CD14-positive monocyte (primary cell): ENCODE data around the gene IFT57. TPM values are rescaled to one million over a fixed set of nuclear protein-coding genes. Genes with fewer than 3 reads are reported as not detected.

Source experiments
- DNase-seq, 3 donors: peaks; one replicate each; pipeline ENCODE4 v3.0.0-alpha.2; 2011 to 2022
- H2AFZ ChIP-seq: 2 replicates; pipeline ENCODE4 v1.6.0; 2012; ENCODE audit warnings: mild to moderate bottlenecking, low read depth, low read length, inconsistent platforms; ENCODE audit not compliant: insufficient read depth, poor library complexity, severe bottlenecking
- H3K27ac ChIP-seq, 2 donors: 1 replicate in 1 of 2; 2 replicates in 1 of 2; pipeline ENCODE4 v1.5.1; 2012 to 2013; ENCODE audit warnings: low read length in 2 of 2, control low read depth in 1 of 2, inconsistent platforms in 1 of 2, low read depth in 1 of 2, mild to moderate bottlenecking in 1 of 2
- H3K27me3 ChIP-seq, 2 donors: one replicate each; pipeline versions ENCODE4 v1.6.0 to v1.6.1; 2011 to 2013; ENCODE audit warnings: low read length in 2 of 2; ENCODE audit not compliant: control insufficient read depth in 2 of 2, insufficient read depth in 2 of 2
- H3K36me3 ChIP-seq, 2 donors: replicated peaks in 1 of 2; 1 replicate in 1 of 2; 2 replicates in 1 of 2; pipeline versions ENCODE4 v1.5.1 to v1.6.1; 2012 to 2013; ENCODE audit warnings: low read length in 2 of 2, control low read depth in 1 of 2, inconsistent platforms in 1 of 2, mild to moderate bottlenecking in 1 of 2; ENCODE audit not compliant: insufficient read depth in 2 of 2, control insufficient read depth in 1 of 2
- H3K4me1 ChIP-seq, 2 donors: 1 replicate in 1 of 2; 2 replicates in 1 of 2; pipeline versions ENCODE4 v1.5.1 to v1.6.1; 2012 to 2013; ENCODE audit warnings: low read length in 2 of 2, control low read depth in 1 of 2, inconsistent platforms in 1 of 2, mild to moderate bottlenecking in 1 of 2, moderate library complexity in 1 of 2; ENCODE audit not compliant: insufficient read depth in 2 of 2, control insufficient read depth in 1 of 2
- H3K4me2 ChIP-seq: replicated peaks from 2 replicates; pipeline ENCODE3; 2012; ENCODE audit warnings: low read length, moderate library complexity, mild to moderate bottlenecking; ENCODE audit not compliant: poor library complexity, severe bottlenecking; ENCODE audit errors: extremely low read depth
- H3K4me3 ChIP-seq, 3 experiments: fragments of 200-600 bp in 1 of 3; sonication (generic) in 1 of 3; replicated peaks in 1 of 3; 1 replicate in 2 of 3; 2 replicates in 1 of 3; pipeline ENCODE4 v1.5.1; 2011 to 2013; ENCODE audit warnings: low read length in 3 of 3, mild to moderate bottlenecking in 3 of 3, control low read depth in 2 of 3, low read depth in 2 of 3, inconsistent platforms in 1 of 3, moderate library complexity in 1 of 3
- H3K79me2 ChIP-seq: 2 replicates; pipeline ENCODE4 v1.6.0; 2012; ENCODE audit warnings: mild to moderate bottlenecking, control low read depth, inconsistent platforms, low read length, moderate library complexity; ENCODE audit not compliant: insufficient read depth
- H3K9ac ChIP-seq: 2 replicates; pipeline ENCODE4 v1.6.0; 2017; ENCODE audit warnings: low read length, mild to moderate bottlenecking; ENCODE audit not compliant: insufficient read depth, poor library complexity, severe bottlenecking
- H3K9me3 ChIP-seq, 2 donors: replicated peaks in 1 of 2; 1 replicate in 1 of 2; 2 replicates in 1 of 2; pipeline versions ENCODE4 v1.5.1 to v1.6.1; 2012 to 2013; ENCODE audit warnings: low read length in 2 of 2, control low read depth in 1 of 2; ENCODE audit not compliant: control insufficient read depth in 1 of 2, insufficient read depth in 1 of 2
- H4K20me1 ChIP-seq: 2 replicates; pipeline ENCODE4 v1.6.0; 2012; ENCODE audit warnings: mild to moderate bottlenecking, low read length, control low read depth, moderate library complexity; ENCODE audit not compliant: insufficient read depth
- H3K27ac Mint-ChIP-seq, 7 donors: one replicate each; pipeline ENCODE4 v1.8.0; 2020; ENCODE audit warnings: mild to moderate bottlenecking in 7 of 7, mixed read lengths in 7 of 7, moderate library complexity in 6 of 7, inconsistent platforms in 2 of 7
- H3K27me3 Mint-ChIP-seq, 3 donors: one replicate each; pipeline ENCODE4 v1.8.0; 2021 to 2022; ENCODE audit warnings: low read depth in 3 of 3, mild to moderate bottlenecking in 3 of 3, mixed read lengths in 3 of 3, moderate library complexity in 3 of 3, inconsistent platforms in 1 of 3
- H3K36me3 Mint-ChIP-seq, 2 donors: one replicate each; pipeline ENCODE4 v1.8.0; 2020; ENCODE audit warnings: mixed read lengths in 2 of 2, inconsistent platforms in 1 of 2, mild to moderate bottlenecking in 1 of 2
- H3K4me1 Mint-ChIP-seq: one replicate; pipeline ENCODE4 v1.8.0; 2020; ENCODE audit warnings: mild to moderate bottlenecking, mixed read lengths
- H3K4me3 Mint-ChIP-seq, 2 donors: one replicate each; pipeline ENCODE4 v1.8.0; 2020; ENCODE audit warnings: mild to moderate bottlenecking in 2 of 2, mixed read lengths in 2 of 2, moderate library complexity in 1 of 2
- H3K9me3 Mint-ChIP-seq, 7 donors: one replicate each; pipeline ENCODE4 v1.8.0; 2020 to 2022; ENCODE audit warnings: mixed read lengths in 7 of 7, mild to moderate bottlenecking in 6 of 7, moderate library complexity in 6 of 7, inconsistent platforms in 2 of 7
- WGBS: methylation state at CpG from one replicate; pipeline ENCODE4 v1.1.5; 2013; ENCODE audit warnings: missing lambda C conversion rate; ENCODE audit not compliant: insufficient coverage; 5-methylcytosine and 5-hydroxymethylcytosine counted together
- intact Hi-C, 2 donors: fragments of 100-400 bp; cut with micrococcal nuclease; formaldehyde crosslinking; loops; one replicate each; pipeline versions ENCODE4 v1.15.0 to v1.15.1; 2023
- polyA plus RNA-seq, 3 donors: library from polyadenylated mRNA; depleted of rRNA in 1 of 3; unstranded in 2 of 3; stranded (reverse) in 1 of 3; fragments of 300-500 nt in 2 of 3; fragments of >200 nt in 1 of 3; fragmentation: Illumina TruSeq in 2 of 3; gene quantifications; 1 replicate in 2 of 3; 2 replicates in 1 of 3; pipeline ENCODE4 v1.2.3, GENCODE V29; 2012 to 2021
- TF ChIP-seq, protein P1 (sequence below): fragments of 200-600 bp; IDR thresholded peaks from one replicate; pipeline ENCODE4 v1.8.0; 2022; ENCODE audit warnings: antibody characterized with exemption, mild to moderate bottlenecking

The IFT57 gene
- polyA plus RNA-seq, 3 donors = 4.9 to 22.9 (median 15.1) TPM

DNA sequence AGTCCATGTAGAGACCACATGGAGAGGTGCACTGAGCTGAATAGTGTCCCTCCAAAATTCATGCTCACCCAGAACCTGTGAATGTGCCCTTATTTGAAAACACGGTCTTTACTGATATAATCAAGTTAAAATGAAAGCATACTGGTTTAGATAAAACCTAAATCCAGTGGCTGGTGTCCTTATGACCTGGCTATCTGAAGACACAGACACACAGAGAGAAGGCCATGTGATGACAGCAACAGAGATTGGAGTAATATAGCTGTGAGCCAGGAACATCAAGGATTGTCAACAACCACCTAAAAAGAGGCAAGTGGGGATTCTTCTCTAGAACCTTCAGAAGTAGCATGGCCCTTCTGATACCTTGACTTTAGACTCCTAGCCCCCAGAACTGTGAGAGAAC lies 76.6 kb downstream of the IFT57 start:
- Histone ChIP-seq H3K27me3 (no peaks in the 10 kb centered on the region), H3K36me3 (no peaks in the 10 kb centered on the region), H2AFZ (no peak overlapping the region), H4K20me1 (no peaks in the 10 kb centered on the region), H3K27ac (no peak overlapping the region), H3K9me3 (peaks cover 0 to 9% of the 10 kb centered on the region in 2 donors), H3K4me3 (no peak overlapping the region), H3K4me2 (no peak overlapping the region), H3K9ac (no peak overlapping the region), H3K79me2 (no peaks in the 10 kb centered on the region), H3K4me1 (no peaks in the 10 kb centered on the region)
- no peaks in the 10 kb centered on the region for H3K36me3 Mint-ChIP-seq
- no peak overlapping the region for H3K27ac Mint-ChIP-seq
- no peak for DNase-seq
- no peaks in the 10 kb centered on the region for H3K4me1 Mint-ChIP-seq
- WGBS = no CpG with 5 or more reads among the region's 1 CpG
- no peak overlapping the region for H3K4me3 Mint-ChIP-seq
- H3K27me3 Mint-ChIP-seq = no peaks in the 10 kb centered on the region
- TF ChIP-seq, protein P1, sequence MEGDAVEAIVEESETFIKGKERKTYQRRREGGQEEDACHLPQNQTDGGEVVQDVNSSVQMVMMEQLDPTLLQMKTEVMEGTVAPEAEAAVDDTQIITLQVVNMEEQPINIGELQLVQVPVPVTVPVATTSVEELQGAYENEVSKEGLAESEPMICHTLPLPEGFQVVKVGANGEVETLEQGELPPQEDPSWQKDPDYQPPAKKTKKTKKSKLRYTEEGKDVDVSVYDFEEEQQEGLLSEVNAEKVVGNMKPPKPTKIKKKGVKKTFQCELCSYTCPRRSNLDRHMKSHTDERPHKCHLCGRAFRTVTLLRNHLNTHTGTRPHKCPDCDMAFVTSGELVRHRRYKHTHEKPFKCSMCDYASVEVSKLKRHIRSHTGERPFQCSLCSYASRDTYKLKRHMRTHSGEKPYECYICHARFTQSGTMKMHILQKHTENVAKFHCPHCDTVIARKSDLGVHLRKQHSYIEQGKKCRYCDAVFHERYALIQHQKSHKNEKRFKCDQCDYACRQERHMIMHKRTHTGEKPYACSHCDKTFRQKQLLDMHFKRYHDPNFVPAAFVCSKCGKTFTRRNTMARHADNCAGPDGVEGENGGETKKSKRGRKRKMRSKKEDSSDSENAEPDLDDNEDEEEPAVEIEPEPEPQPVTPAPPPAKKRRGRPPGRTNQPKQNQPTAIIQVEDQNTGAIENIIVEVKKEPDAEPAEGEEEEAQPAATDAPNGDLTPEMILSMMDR = no peak
- H3K9me3 Mint-ChIP-seq = peaks cover 2 to 15% (median 10%) of the 10 kb centered on the region in 7 donors
- intact Hi-C loops = no loop called here

DNA sequence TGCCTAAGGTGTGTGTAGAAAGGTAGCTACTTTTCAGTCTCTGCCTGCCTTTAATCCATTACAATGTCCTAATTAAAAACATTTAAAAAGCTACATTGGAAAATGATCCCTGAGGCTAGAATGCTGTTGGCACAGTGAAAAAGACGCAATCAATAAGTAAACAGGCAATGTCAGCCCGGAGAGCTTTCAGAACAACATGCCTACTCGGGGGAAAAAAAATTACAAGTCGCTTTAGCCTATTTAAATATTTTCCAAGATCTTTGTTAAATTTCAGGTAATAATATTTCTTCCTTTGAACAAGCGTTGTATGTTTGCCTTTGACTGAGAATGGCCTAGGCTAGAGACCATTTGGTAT lies 84.8 kb downstream of the IFT57 start:
- Mint-ChIP-seq H3K27ac (no peak overlapping the region), H3K4me3 (no peak overlapping the region), H3K36me3 (no peaks in the 10 kb centered on the region), H3K9me3 (peaks cover 0 to 3% (median 0%) of the 10 kb centered on the region in 7 donors), H3K27me3 (peaks cover 0 to 1% (median 0%) of the 10 kb centered on the region in 3 donors), H3K4me1 (peaks cover 23% of the 10 kb centered on the region)
- H3K9ac ChIP-seq = no peak overlapping the region
- H3K4me3 ChIP-seq = no peak overlapping the region
- 93% methylated on average over 3 of the region's 5 CpGs for WGBS
- no peaks in the 10 kb centered on the region for H4K20me1 ChIP-seq
- intact Hi-C loops = no loop called here
- H3K36me3 ChIP-seq = no peaks in the 10 kb centered on the region
- H2AFZ ChIP-seq = no peak overlapping the region
- no peaks in the 10 kb centered on the region for H3K27me3 ChIP-seq
- TF ChIP-seq, protein P1 = no peak
- H3K4me2 ChIP-seq = no peak overlapping the region
- no peaks in the 10 kb centered on the region for H3K79me2 ChIP-seq
- DNase-seq = no peak
- H3K27ac ChIP-seq = no peak overlapping the region
- peaks cover 17 to 24% of the 10 kb centered on the region in 2 donors for H3K4me1 ChIP-seq
- H3K9me3 ChIP-seq = no peaks in the 10 kb centered on the region
